Activated CD8-positive, alpha-beta memory T cell treated with anti-CD3 and anti-CD28 coated beads, Interleukin-2, amount 50 U/mL, for 1 hour (primary cell): ENCODE data around the gene MDN1.
"Not testable (repeated sequence)": the region's sequence is repeated elsewhere in the genome, so short reads cannot be mapped to it uniquely, and the experiment has no call there.

Experiments
- DNase-seq: peaks from one replicate; pipeline ENCODE4 v3.0.0-alpha.2; 2020; ENCODE audit errors: extremely low read depth

The MDN1 gene

GRCh38 chr6:89644864-89645263 is 174.7 kb downstream of the MDN1 start:
- no peak for DNase-seq

GRCh38 chr6:89643406-89643805 is 176.2 kb downstream of the MDN1 start:
- DNase-seq: no peak

- DNase-seq: no peak
Observed at GRCh38 chr6:89642956-89643355, 176.6 kb downstream of the MDN1 start.

GRCh38 chr6:89641581-89641980 is 178.0 kb downstream of the MDN1 start:
- DNase-seq: not testable (repeated sequence)

- DNase-seq: no peak
Observed at GRCh38 chr6:89640804-89641203, 178.8 kb downstream of the MDN1 start.

GRCh38 chr6:89638320-89639195 is 181.0 kb downstream of the MDN1 start, which contains the start of gene LYRM2:
Gene LYRM2 (minus strand): TSS chr6:89638747. CDS start chr6:89638716, 31 bp downstream.
- DNase-seq: peak; percentile 69

GRCh38 chr6:89637960-89638319 is 181.7 kb downstream of the MDN1 start:
- DNase-seq: no peak

GRCh38 chr6:89636412-89636811 is 183.2 kb downstream of the MDN1 start:
- not testable (repeated sequence) for DNase-seq

GRCh38 chr6:89630488-89630887 is 189.1 kb downstream of the MDN1 start:
- no peak for DNase-seq

GRCh38 chr6:89623749-89624148 is 195.8 kb downstream of the MDN1 start:
- DNase-seq: no peak

- DNase-seq: no peak
Observed at GRCh38 chr6:89619567-89619966, 200.0 kb downstream of the MDN1 start.

GRCh38 chr6:89618026-89618425 is 201.6 kb downstream of the MDN1 start:
- DNase-seq: no peak

- DNase-seq: no peak
Observed at GRCh38 chr6:89616531-89616930, 203.1 kb downstream of the MDN1 start.

GRCh38 chr6:89615882-89616281 is 203.7 kb downstream of the MDN1 start:
- DNase-seq: no peak

GRCh38 chr6:89613790-89614189 is 205.8 kb downstream of the MDN1 start:
- no peak for DNase-seq

GRCh38 chr6:89612121-89612520 is 207.5 kb downstream of the MDN1 start:
- DNase-seq: no peak

- DNase-seq: no peak
Observed at GRCh38 chr6:89611666-89612065, 207.9 kb downstream of the MDN1 start.

- peak; percentile 55 for DNase-seq
Observed at GRCh38 chr6:89610149-89610642, 209.4 kb downstream of the MDN1 start.

- no peak for DNase-seq
Observed at GRCh38 chr6:89605861-89606260, 213.7 kb downstream of the MDN1 start.

- DNase-seq: no peak
Observed at GRCh38 chr6:89604653-89605052, 214.9 kb downstream of the MDN1 start.

- DNase-seq: no peak
Observed at GRCh38 chr6:89602166-89602565, 217.4 kb downstream of the MDN1 start.

GRCh38 chr6:89599727-89600126 is 219.9 kb downstream of the MDN1 start:
- DNase-seq: no peak

GRCh38 chr6:89597988-89598387 is 221.6 kb downstream of the MDN1 start:
- no peak for DNase-seq

GRCh38 chr6:89597372-89597771 is 222.2 kb downstream of the MDN1 start:
- no peak for DNase-seq
